Measurements from ENCODE around the gene CALD1. TPM values are rescaled to one million over a fixed set of nuclear protein-coding genes. Genes with fewer than 3 reads are reported as not detected.

Gene CALD1, protein sequence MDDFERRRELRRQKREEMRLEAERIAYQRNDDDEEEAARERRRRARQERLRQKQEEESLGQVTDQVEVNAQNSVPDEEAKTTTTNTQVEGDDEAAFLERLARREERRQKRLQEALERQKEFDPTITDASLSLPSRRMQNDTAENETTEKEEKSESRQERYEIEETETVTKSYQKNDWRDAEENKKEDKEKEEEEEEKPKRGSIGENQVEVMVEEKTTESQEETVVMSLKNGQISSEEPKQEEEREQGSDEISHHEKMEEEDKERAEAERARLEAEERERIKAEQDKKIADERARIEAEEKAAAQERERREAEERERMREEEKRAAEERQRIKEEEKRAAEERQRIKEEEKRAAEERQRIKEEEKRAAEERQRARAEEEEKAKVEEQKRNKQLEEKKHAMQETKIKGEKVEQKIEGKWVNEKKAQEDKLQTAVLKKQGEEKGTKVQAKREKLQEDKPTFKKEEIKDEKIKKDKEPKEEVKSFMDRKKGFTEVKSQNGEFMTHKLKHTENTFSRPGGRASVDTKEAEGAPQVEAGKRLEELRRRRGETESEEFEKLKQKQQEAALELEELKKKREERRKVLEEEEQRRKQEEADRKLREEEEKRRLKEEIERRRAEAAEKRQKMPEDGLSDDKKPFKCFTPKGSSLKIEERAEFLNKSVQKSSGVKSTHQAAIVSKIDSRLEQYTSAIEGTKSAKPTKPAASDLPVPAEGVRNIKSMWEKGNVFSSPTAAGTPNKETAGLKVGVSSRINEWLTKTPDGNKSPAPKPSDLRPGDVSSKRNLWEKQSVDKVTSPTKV
- total RNA-seq, result 272 and 562 TPM in 2 replicates

DNA sequence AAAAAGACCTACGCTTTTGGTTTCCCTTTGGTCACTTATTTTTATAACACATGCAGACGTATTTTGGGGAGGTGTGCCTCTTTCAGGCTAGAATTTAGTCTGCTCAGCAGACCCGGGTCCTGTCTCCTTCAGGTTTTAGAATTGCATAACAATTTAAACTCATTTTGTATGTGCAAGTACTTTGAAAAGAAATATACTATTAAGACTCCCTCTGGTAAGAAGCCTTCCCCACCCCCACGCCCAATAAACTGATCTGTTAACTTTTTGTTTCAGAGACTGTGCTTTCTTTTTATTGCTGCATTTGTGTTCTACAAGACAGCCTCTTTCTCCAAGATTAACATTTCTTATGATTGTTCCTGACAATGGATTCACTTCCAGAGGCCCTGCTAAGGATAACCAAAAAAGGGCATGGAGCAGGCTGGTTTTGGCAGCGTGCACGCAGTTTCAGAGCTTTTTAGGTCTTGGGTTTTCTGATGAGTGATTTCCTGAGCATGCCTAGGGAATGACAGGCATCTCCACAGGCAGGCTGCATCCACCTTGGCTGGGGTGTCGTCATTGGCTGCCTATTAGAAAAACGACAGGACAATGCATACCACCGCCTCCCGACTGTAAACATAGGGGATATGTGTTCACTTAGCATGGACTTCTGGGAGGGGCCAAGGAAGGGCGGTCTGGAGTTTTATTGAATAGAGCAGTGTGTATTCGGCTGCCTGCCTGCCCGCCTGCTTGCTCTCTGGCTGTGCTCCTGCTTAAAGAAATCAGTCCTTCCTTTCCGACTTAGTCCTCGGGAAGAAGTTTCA, at the start of gene CALD1:
Gene CALD1 (plus strand): TSS at position 694 of the 800 bp plus-strand sequence. CDS start 88,100 bp downstream, outside the sequence.

DNA sequence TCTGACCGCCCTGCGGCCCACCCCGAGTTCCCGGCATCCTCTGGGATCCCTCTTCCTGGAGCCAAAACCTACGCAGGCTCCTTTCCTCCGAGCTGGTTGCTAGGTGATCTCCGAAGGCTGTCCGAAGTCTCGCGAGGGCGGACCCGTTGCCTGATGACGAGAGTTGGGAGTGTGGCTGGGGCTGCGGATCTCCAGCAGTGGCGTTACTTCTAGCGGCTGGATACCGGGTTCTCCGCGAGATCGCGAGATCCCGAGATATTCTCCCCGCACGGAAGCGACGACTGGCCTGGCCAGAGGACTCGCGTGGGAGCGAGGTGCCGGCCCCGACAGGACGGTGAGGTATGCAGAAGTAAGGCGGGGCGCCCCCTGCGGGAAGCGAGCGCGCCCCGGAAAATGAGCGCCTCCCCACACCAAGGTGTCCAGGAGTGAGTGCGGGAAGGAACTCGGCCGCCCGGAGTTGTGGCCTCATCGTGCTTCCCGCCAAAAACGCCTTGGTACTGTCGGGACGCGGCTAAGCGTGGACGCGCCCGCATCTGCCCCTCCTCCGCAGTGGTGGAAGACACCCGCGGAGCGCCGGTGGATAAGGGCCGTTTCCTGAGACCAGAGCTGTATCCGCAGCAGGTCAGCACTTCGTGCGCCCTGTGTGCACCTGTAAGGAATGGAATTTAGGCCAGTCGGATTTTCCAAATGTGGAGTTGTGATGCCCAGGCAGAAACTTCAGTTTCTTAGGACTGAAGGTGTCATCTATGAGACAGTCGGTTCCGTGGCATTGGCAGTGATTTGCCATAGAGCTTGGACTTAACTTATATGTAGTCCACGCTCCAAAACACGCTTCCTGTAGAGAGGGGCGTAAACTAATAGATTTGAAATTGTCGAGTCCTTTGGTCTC, 207.2 kb downstream of the CALD1 start, which contains the start of gene AGBL3:
Gene AGBL3 (plus strand): TSS at position 146 of the 889 bp plus-strand sequence. CDS start 1,426 bp downstream, outside the sequence.

Other genes with a start within 250 kb of the CALD1 start
- gene AKR1B15, start 230.5 kb upstream of the CALD1 start, total RNA-seq, result not detected in 2 replicates
- 7.1 and 14.8 TPM in 2 replicates for gene BPGM, start 132.8 kb upstream of the CALD1 start, total RNA-seq
- 0.58 TPM in 1 of 2 replicates, not detected in the other for gene AGBL3, start 206.9 kb downstream of the CALD1 start, total RNA-seq